ENCODE results near the gene CYS1. TPM values are rescaled to one million over a fixed set of nuclear protein-coding genes. Genes with fewer than 3 reads are reported as not detected.

CYS1 gene
- total RNA-seq, 1 donor from 2014 or later: 7.3 TPM

DNA sequence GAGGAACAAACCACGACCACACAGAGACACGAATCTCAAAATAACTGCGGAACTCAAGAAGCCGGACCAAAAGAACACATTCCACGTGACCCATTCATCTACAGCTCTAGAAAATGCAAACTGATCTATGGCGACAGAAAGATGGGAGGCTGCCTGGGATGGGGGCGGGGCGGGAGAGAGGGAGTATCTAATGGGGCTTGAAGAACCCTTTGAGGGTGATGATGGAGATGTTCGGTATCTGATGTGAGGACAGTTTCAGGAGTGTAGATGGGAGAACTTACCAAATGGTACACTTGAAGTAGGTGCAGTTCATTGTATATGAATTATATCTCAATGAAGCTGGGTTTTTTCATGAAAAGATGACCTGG lies 71.4 kb downstream of the CYS1 start:
- H3K27ac Mint-ChIP-seq (ENCODE audit: unreplicated experiment): no peak overlapping the region
- TF ChIP-seq, protein P1, sequence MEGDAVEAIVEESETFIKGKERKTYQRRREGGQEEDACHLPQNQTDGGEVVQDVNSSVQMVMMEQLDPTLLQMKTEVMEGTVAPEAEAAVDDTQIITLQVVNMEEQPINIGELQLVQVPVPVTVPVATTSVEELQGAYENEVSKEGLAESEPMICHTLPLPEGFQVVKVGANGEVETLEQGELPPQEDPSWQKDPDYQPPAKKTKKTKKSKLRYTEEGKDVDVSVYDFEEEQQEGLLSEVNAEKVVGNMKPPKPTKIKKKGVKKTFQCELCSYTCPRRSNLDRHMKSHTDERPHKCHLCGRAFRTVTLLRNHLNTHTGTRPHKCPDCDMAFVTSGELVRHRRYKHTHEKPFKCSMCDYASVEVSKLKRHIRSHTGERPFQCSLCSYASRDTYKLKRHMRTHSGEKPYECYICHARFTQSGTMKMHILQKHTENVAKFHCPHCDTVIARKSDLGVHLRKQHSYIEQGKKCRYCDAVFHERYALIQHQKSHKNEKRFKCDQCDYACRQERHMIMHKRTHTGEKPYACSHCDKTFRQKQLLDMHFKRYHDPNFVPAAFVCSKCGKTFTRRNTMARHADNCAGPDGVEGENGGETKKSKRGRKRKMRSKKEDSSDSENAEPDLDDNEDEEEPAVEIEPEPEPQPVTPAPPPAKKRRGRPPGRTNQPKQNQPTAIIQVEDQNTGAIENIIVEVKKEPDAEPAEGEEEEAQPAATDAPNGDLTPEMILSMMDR (IDR thresholded peaks at IDR 0.05; ENCODE audit: unreplicated experiment): no peak
- no peaks in the 10 kb centered on the region for H3K36me3 Mint-ChIP-seq (ENCODE audit: low read depth, unreplicated experiment)
- no peak for DNase-seq (ENCODE audit: low spot score)
- H3K4me1 Mint-ChIP-seq (ENCODE audit: unreplicated experiment): no peaks in the 10 kb centered on the region
- no peak overlapping the region for H3K4me3 Mint-ChIP-seq (ENCODE audit: unreplicated experiment)
- no peaks in the 10 kb centered on the region for H3K9me3 Mint-ChIP-seq (ENCODE audit: unreplicated experiment)
- peaks cover 4% of the 10 kb centered on the region for H3K27me3 Mint-ChIP-seq (ENCODE audit: unreplicated experiment)

DNA sequence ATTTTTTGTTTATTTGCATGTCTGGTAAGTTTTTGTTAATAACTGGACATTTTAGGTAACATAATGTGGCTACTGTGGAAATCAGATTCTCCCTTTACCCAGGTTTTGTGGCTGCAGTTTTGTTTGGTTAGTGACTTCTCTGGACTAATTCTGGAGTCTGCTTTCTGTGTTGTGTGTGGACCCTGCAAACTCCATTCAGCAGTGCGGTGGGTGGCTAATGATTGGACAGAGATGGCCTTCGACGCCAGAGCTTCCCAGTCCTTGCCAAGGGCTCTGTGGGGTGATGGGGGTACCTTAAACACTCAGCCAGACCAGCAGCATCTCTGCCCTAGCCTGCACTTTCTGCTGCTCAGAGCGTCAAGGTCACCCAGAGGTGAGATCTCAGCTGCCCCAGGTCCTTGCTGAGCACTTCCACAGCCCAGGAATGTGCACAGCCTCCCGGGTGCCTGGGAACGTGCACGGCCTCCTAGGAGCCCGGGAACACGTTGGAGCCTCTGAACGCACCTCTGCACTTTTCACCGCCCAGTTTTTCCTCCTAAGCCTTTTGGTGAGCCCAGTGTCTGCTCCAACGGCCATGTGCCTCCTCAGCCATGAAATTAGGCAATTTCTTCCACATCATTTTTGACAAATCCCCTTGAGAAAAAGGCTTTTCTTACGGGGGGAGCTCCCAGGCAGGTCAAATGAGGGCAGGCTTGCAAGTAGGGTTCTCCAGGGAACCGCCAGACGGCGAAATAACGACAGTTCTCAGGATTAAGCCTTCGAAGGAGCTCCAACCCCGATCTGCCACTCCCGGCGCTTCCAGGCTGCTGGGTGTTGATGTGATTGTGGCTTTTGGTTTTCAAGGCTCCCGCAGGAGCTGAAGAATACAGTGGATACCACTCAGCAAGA lies 72.0 kb downstream of the CYS1 start:
- Mint-ChIP-seq H3K4me3 (ENCODE audit: unreplicated experiment) (no peak overlapping the region), H3K27ac (ENCODE audit: unreplicated experiment) (no peak overlapping the region), H3K4me1 (ENCODE audit: unreplicated experiment) (no peaks in the 10 kb centered on the region), H3K36me3 (ENCODE audit: low read depth, unreplicated experiment) (no peaks in the 10 kb centered on the region), H3K27me3 (ENCODE audit: unreplicated experiment) (peaks cover 4% of the 10 kb centered on the region), H3K9me3 (ENCODE audit: unreplicated experiment) (no peaks in the 10 kb centered on the region)
- no peak for DNase-seq (ENCODE audit: low spot score)
- TF ChIP-seq, protein P1 (IDR thresholded peaks at IDR 0.05; ENCODE audit: unreplicated experiment): no peak

DNA sequence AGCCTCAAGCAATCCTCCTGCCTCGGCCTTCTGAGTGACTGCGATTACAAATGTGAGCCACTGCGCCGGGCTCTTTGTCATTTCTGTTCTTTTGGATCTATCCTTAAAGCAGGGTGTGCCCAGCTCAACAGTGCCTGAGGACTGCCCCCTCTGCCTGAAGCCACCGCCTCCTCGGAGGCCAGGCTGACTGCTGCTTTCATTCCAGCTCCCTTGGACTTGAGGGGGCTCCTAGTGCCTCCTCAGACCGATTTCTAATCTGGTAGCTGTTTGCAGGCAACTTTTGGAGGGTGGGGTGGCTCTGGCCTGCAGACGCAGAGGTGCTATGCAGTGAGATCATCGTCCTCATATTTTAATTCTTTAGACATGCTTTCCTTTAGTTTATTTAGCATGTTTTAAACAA lies 72.8 kb downstream of the CYS1 start:
- no peaks in the 10 kb centered on the region for H3K4me1 Mint-ChIP-seq (ENCODE audit: unreplicated experiment)
- no peaks in the 10 kb centered on the region for H3K9me3 Mint-ChIP-seq (ENCODE audit: unreplicated experiment)
- DNase-seq (ENCODE audit: low spot score): no peak
- H3K4me3 Mint-ChIP-seq (ENCODE audit: unreplicated experiment): no peak overlapping the region
- peaks cover 4% of the 10 kb centered on the region for H3K27me3 Mint-ChIP-seq (ENCODE audit: unreplicated experiment)
- no peak overlapping the region for H3K27ac Mint-ChIP-seq (ENCODE audit: unreplicated experiment)
- TF ChIP-seq, protein P1 (IDR thresholded peaks at IDR 0.05; ENCODE audit: unreplicated experiment): no peak
- no peaks in the 10 kb centered on the region for H3K36me3 Mint-ChIP-seq (ENCODE audit: low read depth, unreplicated experiment)

Other genes with a start within 250 kb of the CYS1 start
- gene TAF1B, start 236.9 kb downstream of the CYS1 start, total RNA-seq (ENCODE audit: unreplicated experiment): 19.5 TPM
- gene GRHL1, start 128.7 kb downstream of the CYS1 start, total RNA-seq (ENCODE audit: unreplicated experiment): 1.7 TPM
- 8.2 TPM for gene KLF11, start 36.9 kb downstream of the CYS1 start, total RNA-seq (ENCODE audit: unreplicated experiment)
- gene RRM2, start 42.3 kb upstream of the CYS1 start, total RNA-seq (ENCODE audit: unreplicated experiment): 18.7 TPM
- gene HPCAL1, start 222.5 kb upstream of the CYS1 start, total RNA-seq (ENCODE audit: unreplicated experiment): 34.6 TPM

All from endothelial cell (in vitro differentiated cells).